HG03432 (cell line): Measurements from ENCODE around the gene RASD2.

Experiments
- ATAC-seq: cut with Tn5 transposase; IDR thresholded peaks from one replicate; pipeline ENCODE4 v1.9.1; 2021; ENCODE audit warnings: mild to moderate bottlenecking, moderate library complexity; ENCODE audit not compliant: unreplicated experiment

Gene RASD2

GRCh38 chr22:35581023-35581413 lies 40.4 kb downstream of the RASD2 start:
- ATAC-seq: no peak

- ATAC-seq: no peak
Measured at GRCh38 chr22:35582218-35582860, 41.7 kb downstream of the RASD2 start.

GRCh38 chr22:35582861-35583670 lies 42.4 kb downstream of the RASD2 start:
- no peak for ATAC-seq

GRCh38 chr22:35586771-35587170 lies 46.1 kb downstream of the RASD2 start:
- ATAC-seq: no peak

- no peak for ATAC-seq
Measured at GRCh38 chr22:35587447-35587870, 46.8 kb downstream of the RASD2 start.

- no peak for ATAC-seq
Measured at GRCh38 chr22:35587896-35588295, 47.3 kb downstream of the RASD2 start.

- no peak for ATAC-seq
Measured at GRCh38 chr22:35589071-35589755, 48.6 kb downstream of the RASD2 start.

- no peak for ATAC-seq
Measured at GRCh38 chr22:35589756-35590093, 49.1 kb downstream of the RASD2 start.

GRCh38 chr22:35590634-35591295 lies 50.1 kb downstream of the RASD2 start:
- no peak for ATAC-seq

GRCh38 chr22:35591714-35592417 lies 51.2 kb downstream of the RASD2 start:
- no peak for ATAC-seq

- ATAC-seq: no peak
Measured at GRCh38 chr22:35592418-35592967, 51.9 kb downstream of the RASD2 start.

GRCh38 chr22:35593071-35593890 lies 52.6 kb downstream of the RASD2 start:
- ATAC-seq: no peak

GRCh38 chr22:35593891-35594470 lies 53.4 kb downstream of the RASD2 start:
- no peak for ATAC-seq

GRCh38 chr22:35594686-35595085 lies 54.1 kb downstream of the RASD2 start:
- ATAC-seq: no peak

GRCh38 chr22:35596821-35597220 lies 56.2 kb downstream of the RASD2 start:
- no peak for ATAC-seq

GRCh38 chr22:35597692-35598395 lies 57.2 kb downstream of the RASD2 start:
- ATAC-seq: no peak

- no peak for ATAC-seq
Measured at GRCh38 chr22:35598396-35598710, 57.7 kb downstream of the RASD2 start.

GRCh38 chr22:35599364-35599763 lies 58.7 kb downstream of the RASD2 start:
- ATAC-seq: no peak

GRCh38 chr22:35600476-35600875 lies 59.8 kb downstream of the RASD2 start:
- ATAC-seq: no peak
